Neural progenitor cell (in vitro differentiated cells): Measurements from ENCODE around the gene ABLIM2.

Source experiments
- CTCF ChIP-seq: fragments of 200-600 bp; sonication (generic); IDR thresholded peaks from 2 replicates; pipeline ENCODE4 v1.5.1; 2017; ENCODE audit warnings: antibody characterized with exemption, mild to moderate bottlenecking
- EZH2 ChIP-seq: fragments of 200-600 bp; sonication (generic); IDR thresholded peaks from 2 replicates; pipeline ENCODE4 v1.6.1; 2017; ENCODE audit warnings: antibody characterized with exemption, mild to moderate bottlenecking, moderate library complexity
- EZH2phosphoT487 ChIP-seq: fragments of 200-600 bp; sonication (generic); IDR thresholded peaks from 2 replicates; pipeline ENCODE4 v1.6.1; 2017; ENCODE audit warnings: antibody characterized with exemption

DNA sequence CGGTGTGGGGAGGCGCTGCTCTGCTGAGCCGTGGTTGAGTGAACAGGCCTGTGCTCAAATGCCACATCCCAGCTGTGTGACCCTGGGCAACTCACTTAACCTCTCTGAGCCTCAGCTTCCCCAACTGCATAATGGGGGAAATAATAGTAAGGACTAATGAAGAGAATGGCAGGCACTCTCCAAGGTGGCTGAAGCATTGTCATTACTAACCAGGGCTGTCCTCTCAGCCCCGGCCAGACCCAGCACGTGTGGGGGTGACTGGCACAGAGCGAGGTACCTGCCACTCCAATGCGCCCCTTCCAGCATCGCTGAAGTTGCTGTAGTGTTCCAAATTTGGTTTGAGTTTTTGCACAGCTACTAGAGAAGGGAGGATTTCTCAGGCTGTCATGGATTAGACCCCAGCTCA lies 80.0 kb downstream of the ABLIM2 start:
- TF ChIP-seq CTCF, result no peak
- no peak for TF ChIP-seq EZH2phosphoT487
- no peak for TF ChIP-seq EZH2
